Skin of body (tissue), 2 donors: ENCODE measurements around the gene CDC27. TPM values are rescaled to one million over a fixed set of nuclear protein-coding genes. Genes with fewer than 3 reads are reported as not detected.
A peak's percentile ranks its signal among the peaks of the same experiment; 100 is the strongest.
"Not testable (repeated sequence)": the region's sequence is repeated elsewhere in the genome, so short reads cannot be mapped to it uniquely, and the experiment has no call there.

ENCODE experiments used
- DNase-seq: peaks from one replicate; lab custom pipeline; 2025; lab: John Stamatoyannopoulos, UW
- total RNA-seq: library from RNA; depleted of rRNA; stranded (reverse); fragments of >200 nt; gene quantifications from one replicate; pipeline ENCODE4 v1.2.3, GENCODE V29; 2014

The CDC27 gene
- total RNA-seq, 1 donor from 2014 or later, result 71.5 TPM

- peak; percentile 1 for DNase-seq
Observed at GRCh38 chr17:47072886-47073285, 116.2 kb downstream of the CDC27 start.

DNA sequence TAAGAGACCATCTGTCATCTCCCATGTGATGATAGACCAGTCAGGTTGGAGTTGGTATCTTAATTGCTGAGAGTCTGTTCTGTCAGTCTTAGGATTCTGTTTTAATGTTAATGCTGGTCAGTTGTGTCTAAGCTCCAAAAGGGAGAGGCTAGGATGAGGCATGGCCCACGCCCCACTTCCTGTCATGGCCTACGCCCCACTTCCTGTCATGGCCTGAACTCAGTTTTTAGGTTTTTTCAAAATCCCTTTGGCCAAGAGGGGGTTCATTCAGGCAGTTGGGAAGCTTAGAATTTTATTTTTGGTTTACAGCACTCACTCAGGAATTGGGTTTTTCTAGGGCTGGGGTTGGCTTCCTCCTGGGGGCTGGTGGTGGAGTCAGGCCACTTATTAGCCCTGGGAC lies 117.9 kb downstream of the CDC27 start:
- not testable (repeated sequence) for DNase-seq

GRCh38 chr17:47070266-47070665 lies 118.8 kb downstream of the CDC27 start:
- not testable (repeated sequence) for DNase-seq

Other genes with a start within 250 kb of the CDC27 start
- gene RPRML, start 210.0 kb downstream of the CDC27 start, total RNA-seq, result not detected
- 36.7 TPM for gene MYL4, start 20.1 kb upstream of the CDC27 start, total RNA-seq
- 11.6 TPM for gene ITGB3, start 64.5 kb upstream of the CDC27 start, total RNA-seq
- 15.1 TPM for gene EFCAB13, start 134.7 kb upstream of the CDC27 start, total RNA-seq